Uterus (tissue), 2 donors: ENCODE data around the gene WDR76.

Experiments used
- CTCF ChIP-seq, 4 experiments: fragments of 200-600 bp in 2 of 4; fragments of 450-650 bp in 2 of 4; sonication (generic) in 2 of 4; IDR thresholded peaks; one replicate each; pipeline ENCODE4 v1.5.1; 2016 to 2019; ENCODE audit warnings: antibody characterized with exemption in 4 of 4, mild to moderate bottlenecking in 2 of 4, moderate library complexity in 1 of 4
- POLR2A ChIP-seq, 2 donors: fragments of 450-650 bp; IDR thresholded peaks; one replicate each; pipeline ENCODE4 v1.6.1; 2016; ENCODE audit warnings: antibody characterized with exemption in 2 of 2, mild to moderate bottlenecking in 1 of 2, moderate library complexity in 1 of 2

GRCh38 chr15:43911235-43911781, 84.5 kb downstream of the WDR76 start:
- TF ChIP-seq CTCF (IDR thresholded peaks at IDR 0.05) (no peak), POLR2A (IDR thresholded peaks at IDR 0.05) (no peak)
